GM12875 (cell line): ENCODE measurements around the gene CLDN20.

Source experiments
- H3K4me3 ChIP-seq: one replicate; pipeline ENCODE4 v1.5.1; 2011; ENCODE audit warnings: low read depth, low read length, control low read depth
- TF ChIP-seq, protein P1 (sequence below): IDR thresholded peaks from 2 replicates; pipeline ENCODE4 v1.5.1; 2011; ENCODE audit warnings: low read depth, mild to moderate bottlenecking, control low read depth, inconsistent platforms, low read length, moderate library complexity, borderline replicate concordance; ENCODE audit not compliant: insufficient read depth

Gene CLDN20

DNA sequence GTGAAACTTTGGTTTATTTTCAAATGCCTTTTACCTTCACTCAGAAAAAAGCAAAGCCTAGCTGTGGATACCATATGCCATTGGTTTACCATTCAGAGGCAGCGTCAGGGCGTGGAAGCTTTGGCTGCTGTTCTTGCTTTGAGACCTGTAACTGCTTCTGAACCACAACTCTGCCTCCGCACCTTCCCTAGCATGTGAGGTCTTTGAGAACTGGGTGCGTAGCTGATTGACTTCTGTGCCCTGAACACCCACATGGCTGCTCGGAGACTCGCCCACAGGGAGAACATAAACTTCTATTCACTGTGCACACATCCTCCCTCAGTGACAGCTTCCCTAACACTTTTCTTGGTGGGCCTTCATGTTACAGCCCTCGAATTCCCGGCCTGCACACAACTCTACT lies 11.2 kb upstream of the CLDN20 start:
- H3K4me3 ChIP-seq = no peak overlapping the region
- TF ChIP-seq, protein P1, sequence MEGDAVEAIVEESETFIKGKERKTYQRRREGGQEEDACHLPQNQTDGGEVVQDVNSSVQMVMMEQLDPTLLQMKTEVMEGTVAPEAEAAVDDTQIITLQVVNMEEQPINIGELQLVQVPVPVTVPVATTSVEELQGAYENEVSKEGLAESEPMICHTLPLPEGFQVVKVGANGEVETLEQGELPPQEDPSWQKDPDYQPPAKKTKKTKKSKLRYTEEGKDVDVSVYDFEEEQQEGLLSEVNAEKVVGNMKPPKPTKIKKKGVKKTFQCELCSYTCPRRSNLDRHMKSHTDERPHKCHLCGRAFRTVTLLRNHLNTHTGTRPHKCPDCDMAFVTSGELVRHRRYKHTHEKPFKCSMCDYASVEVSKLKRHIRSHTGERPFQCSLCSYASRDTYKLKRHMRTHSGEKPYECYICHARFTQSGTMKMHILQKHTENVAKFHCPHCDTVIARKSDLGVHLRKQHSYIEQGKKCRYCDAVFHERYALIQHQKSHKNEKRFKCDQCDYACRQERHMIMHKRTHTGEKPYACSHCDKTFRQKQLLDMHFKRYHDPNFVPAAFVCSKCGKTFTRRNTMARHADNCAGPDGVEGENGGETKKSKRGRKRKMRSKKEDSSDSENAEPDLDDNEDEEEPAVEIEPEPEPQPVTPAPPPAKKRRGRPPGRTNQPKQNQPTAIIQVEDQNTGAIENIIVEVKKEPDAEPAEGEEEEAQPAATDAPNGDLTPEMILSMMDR = no peak

DNA sequence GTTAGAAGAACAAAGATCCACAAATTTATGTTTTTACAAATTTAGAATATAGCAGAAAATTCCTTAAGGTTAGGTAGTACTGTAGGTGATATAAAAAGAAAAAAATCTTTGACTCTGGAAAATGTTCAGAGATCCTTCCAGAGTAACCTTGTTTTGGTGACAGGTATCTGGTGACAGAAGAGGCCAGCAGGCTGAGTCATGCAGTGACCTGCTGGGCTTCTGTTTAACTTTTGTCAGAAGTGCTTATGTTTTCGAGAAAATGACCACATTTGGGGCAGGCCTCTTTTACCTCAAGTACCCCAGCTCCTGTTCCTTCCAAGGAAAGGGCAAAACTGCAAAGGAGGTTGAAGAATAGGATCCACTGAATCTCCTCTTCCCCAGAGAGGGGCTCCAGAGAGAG lies 10.5 kb upstream of the CLDN20 start:
- TF ChIP-seq, protein P1 = no peak
- H3K4me3 ChIP-seq = no peak overlapping the region

DNA sequence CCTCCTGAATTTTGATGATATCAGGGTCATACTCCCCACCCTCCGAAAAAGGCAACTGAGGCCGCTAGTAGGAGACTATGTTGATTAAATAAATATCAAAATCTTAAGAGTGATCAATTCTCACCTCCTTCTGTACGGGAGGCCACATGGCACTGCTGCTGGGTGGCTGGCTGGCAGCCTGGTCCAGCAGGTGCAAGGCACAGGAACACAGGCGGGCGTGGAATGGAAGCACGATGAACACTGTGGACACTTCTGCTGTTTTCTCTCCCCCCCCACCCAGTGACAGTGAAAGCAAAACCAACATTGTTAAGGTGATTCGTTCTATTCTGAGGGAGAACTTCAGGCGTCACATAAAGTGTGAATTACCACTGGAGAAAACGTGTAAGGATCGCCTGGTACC lies 9.7 kb upstream of the CLDN20 start:
- TF ChIP-seq, protein P1 = no peak
- H3K4me3 ChIP-seq = no peak overlapping the region

DNA sequence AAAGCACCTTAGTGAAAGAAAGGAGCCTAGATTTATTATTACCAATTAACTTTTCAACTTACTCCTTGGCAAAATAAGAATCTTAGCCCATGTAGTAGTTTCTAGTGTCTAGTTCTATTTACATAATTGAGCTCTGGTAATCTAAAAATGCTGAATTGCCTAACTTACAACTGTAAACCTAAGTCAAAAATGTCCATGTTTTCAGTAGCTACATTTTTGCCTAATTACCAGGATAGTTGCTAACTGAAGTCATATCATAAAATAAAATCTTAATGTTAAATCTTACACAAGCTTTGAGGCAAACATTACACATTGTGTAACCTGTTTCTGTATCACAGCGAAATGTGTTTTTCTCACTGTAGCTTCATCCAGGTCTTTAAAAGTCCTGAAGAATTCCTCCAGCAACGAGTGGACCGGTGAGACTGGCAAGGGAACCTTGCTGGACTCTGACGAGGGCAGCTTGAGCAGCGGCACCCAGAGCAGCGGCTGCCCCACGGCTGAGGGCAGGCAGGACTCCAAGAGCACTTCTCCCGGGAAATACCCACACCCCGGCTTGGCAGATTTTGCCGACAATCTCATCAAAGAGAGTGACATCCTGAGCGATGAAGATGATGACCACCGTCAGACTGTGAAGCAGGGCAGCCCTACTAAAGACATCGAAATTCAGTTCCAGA lies 7.6 kb upstream of the CLDN20 start:
- TF ChIP-seq, protein P1 = no peak
- no peak overlapping the region for H3K4me3 ChIP-seq

DNA sequence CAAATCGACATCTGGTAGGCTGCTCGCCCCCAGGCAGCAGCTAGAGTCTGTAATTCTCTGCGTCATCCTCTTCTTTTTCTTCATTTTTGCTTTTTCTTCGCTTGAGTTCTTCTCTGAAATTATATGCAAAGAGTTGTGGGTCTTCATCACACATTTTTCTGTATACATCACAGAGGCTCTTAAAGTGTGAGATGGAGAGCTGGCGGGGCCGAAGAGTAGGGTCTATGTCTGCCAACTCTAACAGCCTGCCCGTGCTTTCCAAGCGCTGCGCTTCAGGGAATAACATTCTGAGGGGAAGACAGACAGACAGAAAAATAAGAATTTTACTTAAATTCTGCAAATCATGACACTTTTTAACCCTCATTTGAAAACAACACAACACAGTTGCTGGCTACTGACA lies 6.0 kb upstream of the CLDN20 start:
- H3K4me3 ChIP-seq = no peak overlapping the region
- TF ChIP-seq, protein P1 = no peak

DNA sequence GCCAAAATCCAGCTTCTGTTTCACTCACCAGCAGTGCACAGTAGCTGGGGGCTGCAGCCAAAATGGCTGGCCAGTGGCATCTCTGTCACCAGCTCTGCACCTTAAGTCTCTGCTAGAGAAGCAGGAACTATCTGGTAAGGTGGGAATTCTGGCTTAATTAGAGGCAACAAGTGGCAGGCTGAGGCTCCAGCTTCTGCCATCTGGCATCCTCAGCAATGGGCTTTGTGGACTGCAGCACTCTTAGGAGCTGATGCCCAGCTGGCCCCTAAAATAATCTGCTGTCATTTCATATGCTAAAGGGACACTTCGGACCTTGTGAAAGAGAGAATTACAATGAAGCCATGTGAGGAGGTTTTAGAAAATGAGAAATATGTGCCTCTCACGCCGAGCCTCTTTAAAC lies 4.6 kb upstream of the CLDN20 start:
- TF ChIP-seq, protein P1 = no peak
- no peak overlapping the region for H3K4me3 ChIP-seq

DNA sequence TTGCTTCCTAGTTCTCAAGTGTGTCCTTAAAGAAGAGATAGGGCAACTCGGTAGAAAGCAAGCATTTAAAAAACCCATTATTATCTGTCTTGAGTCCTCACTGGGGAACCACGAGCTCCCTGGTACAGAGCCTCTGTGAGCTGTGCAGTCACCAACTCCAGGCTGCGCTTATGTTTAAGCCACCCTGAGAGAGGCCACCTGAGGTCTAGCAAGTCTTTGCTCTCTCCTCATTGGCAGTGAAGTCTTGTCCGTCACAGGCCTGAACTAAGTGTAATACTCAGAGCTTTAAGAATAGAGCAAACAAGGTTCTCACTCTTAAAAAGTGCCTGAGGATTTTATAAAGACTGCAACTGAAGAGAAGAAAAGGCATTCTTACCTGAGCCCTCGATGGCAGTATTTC lies 3.9 kb upstream of the CLDN20 start:
- H3K4me3 ChIP-seq = no peak overlapping the region
- TF ChIP-seq, protein P1 = no peak
